Activated naive CD4-positive, alpha-beta T cell treated with anti-CD3 and anti-CD28 coated beads, Interleukin-2, amount 50 U/mL, for 24 hours (primary cell): ENCODE results near the gene DUS2.

Experiments used
- H3K27ac Mint-ChIP-seq: one replicate; pipeline ENCODE4 v1.8.0; 2021; ENCODE audit warnings: mild to moderate bottlenecking, mixed read lengths
- H3K27me3 Mint-ChIP-seq: one replicate; pipeline ENCODE4 v1.8.0; 2021; ENCODE audit warnings: mixed read lengths
- H3K36me3 Mint-ChIP-seq: one replicate; pipeline ENCODE4 v1.8.0; 2021; ENCODE audit warnings: mixed read lengths
- H3K4me1 Mint-ChIP-seq: one replicate; pipeline ENCODE4 v1.8.0; 2021; ENCODE audit warnings: mixed read lengths
- H3K4me3 Mint-ChIP-seq: one replicate; pipeline ENCODE4 v1.8.0; 2021; ENCODE audit warnings: mild to moderate bottlenecking, mixed read lengths
- H3K9me3 Mint-ChIP-seq: one replicate; pipeline ENCODE4 v1.8.0; 2021; ENCODE audit warnings: mixed read lengths

Gene DUS2

GRCh38 chr16:68061396-68061795 is 38.3 kb downstream of the DUS2 start:
- H3K27me3 Mint-ChIP-seq: no peaks in the 10 kb centered on the region
- H3K36me3 Mint-ChIP-seq: peaks cover 16% of the 10 kb centered on the region
- no peak overlapping the region for H3K4me3 Mint-ChIP-seq
- H3K27ac Mint-ChIP-seq: peak overlapping the region; percentile 51
- H3K4me1 Mint-ChIP-seq: peaks cover 64% of the 10 kb centered on the region
- H3K9me3 Mint-ChIP-seq: no peaks in the 10 kb centered on the region

- no peaks in the 10 kb centered on the region for H3K9me3 Mint-ChIP-seq
- H3K27ac Mint-ChIP-seq: peak overlapping the region; percentile 46
- peaks cover 15% of the 10 kb centered on the region for H3K36me3 Mint-ChIP-seq
- no peaks in the 10 kb centered on the region for H3K27me3 Mint-ChIP-seq
- no peak overlapping the region for H3K4me3 Mint-ChIP-seq
- peaks cover 75% of the 10 kb centered on the region for H3K4me1 Mint-ChIP-seq
These were observed 39.9 kb downstream of the DUS2 start for GRCh38 chr16:68062910-68063393.

GRCh38 chr16:68064791-68065365 is 41.8 kb downstream of the DUS2 start:
- peaks cover 14% of the 10 kb centered on the region for H3K36me3 Mint-ChIP-seq
- H3K4me3 Mint-ChIP-seq: peak overlapping the region; percentile 55
- peaks cover 81% of the 10 kb centered on the region for H3K4me1 Mint-ChIP-seq
- no peaks in the 10 kb centered on the region for H3K27me3 Mint-ChIP-seq
- no peaks in the 10 kb centered on the region for H3K9me3 Mint-ChIP-seq
- H3K27ac Mint-ChIP-seq: no peak overlapping the region

- Mint-ChIP-seq H3K36me3 (peaks cover 12% of the 10 kb centered on the region), H3K4me3 (no peak overlapping the region), H3K27ac (peak overlapping the region; percentile 79), H3K4me1 (peaks cover 87% of the 10 kb centered on the region), H3K27me3 (no peaks in the 10 kb centered on the region), H3K9me3 (no peaks in the 10 kb centered on the region)
These were observed 42.7 kb downstream of the DUS2 start for GRCh38 chr16:68065716-68066305.

GRCh38 chr16:68066763-68067162 is 43.7 kb downstream of the DUS2 start:
- H3K4me1 Mint-ChIP-seq: peaks cover 87% of the 10 kb centered on the region
- no peaks in the 10 kb centered on the region for H3K27me3 Mint-ChIP-seq
- H3K9me3 Mint-ChIP-seq: no peaks in the 10 kb centered on the region
- H3K36me3 Mint-ChIP-seq: peaks cover 14% of the 10 kb centered on the region
- no peak overlapping the region for H3K27ac Mint-ChIP-seq
- no peak overlapping the region for H3K4me3 Mint-ChIP-seq

- H3K27ac Mint-ChIP-seq: no peak overlapping the region
- H3K27me3 Mint-ChIP-seq: no peaks in the 10 kb centered on the region
- peaks cover 85% of the 10 kb centered on the region for H3K4me1 Mint-ChIP-seq
- H3K4me3 Mint-ChIP-seq: no peak overlapping the region
- H3K9me3 Mint-ChIP-seq: no peaks in the 10 kb centered on the region
- peaks cover 12% of the 10 kb centered on the region for H3K36me3 Mint-ChIP-seq
These were observed 45.8 kb downstream of the DUS2 start for GRCh38 chr16:68068926-68069325.

GRCh38 chr16:68069511-68070248 is 46.6 kb downstream of the DUS2 start:
- Mint-ChIP-seq H3K27ac (peak overlapping the region; percentile 79), H3K4me3 (peak overlapping the region; percentile 61), H3K27me3 (no peaks in the 10 kb centered on the region), H3K36me3 (peaks cover 16% of the 10 kb centered on the region), H3K4me1 (peaks cover 85% of the 10 kb centered on the region), H3K9me3 (no peaks in the 10 kb centered on the region)

- no peaks in the 10 kb centered on the region for H3K27me3 Mint-ChIP-seq
- peaks cover 85% of the 10 kb centered on the region for H3K4me1 Mint-ChIP-seq
- no peaks in the 10 kb centered on the region for H3K9me3 Mint-ChIP-seq
- peak overlapping the region; percentile 79 for H3K27ac Mint-ChIP-seq
- peak overlapping the region; percentile 61 for H3K4me3 Mint-ChIP-seq
- H3K36me3 Mint-ChIP-seq: peaks cover 17% of the 10 kb centered on the region
These were observed 47.2 kb downstream of the DUS2 start for GRCh38 chr16:68070249-68070730.

GRCh38 chr16:68070806-68071517 is 47.9 kb downstream of the DUS2 start:
- Mint-ChIP-seq H3K27me3 (no peaks in the 10 kb centered on the region), H3K27ac (peak overlapping the region; percentile 87), H3K4me1 (peaks cover 85% of the 10 kb centered on the region), H3K36me3 (peaks cover 17% of the 10 kb centered on the region), H3K4me3 (peak overlapping the region; percentile 69), H3K9me3 (no peaks in the 10 kb centered on the region)

GRCh38 chr16:68071518-68071901 is 48.4 kb downstream of the DUS2 start:
- no peak overlapping the region for H3K4me3 Mint-ChIP-seq
- peaks cover 85% of the 10 kb centered on the region for H3K4me1 Mint-ChIP-seq
- H3K27ac Mint-ChIP-seq: peak overlapping the region; percentile 87
- H3K36me3 Mint-ChIP-seq: peaks cover 18% of the 10 kb centered on the region
- no peaks in the 10 kb centered on the region for H3K9me3 Mint-ChIP-seq
- no peaks in the 10 kb centered on the region for H3K27me3 Mint-ChIP-seq

GRCh38 chr16:68072038-68072695 is 49.1 kb downstream of the DUS2 start:
- Mint-ChIP-seq H3K27ac (no peak overlapping the region), H3K9me3 (no peaks in the 10 kb centered on the region), H3K27me3 (no peaks in the 10 kb centered on the region), H3K36me3 (peaks cover 20% of the 10 kb centered on the region), H3K4me3 (no peak overlapping the region), H3K4me1 (peaks cover 84% of the 10 kb centered on the region)

- Mint-ChIP-seq H3K27me3 (no peaks in the 10 kb centered on the region), H3K4me1 (peaks cover 87% of the 10 kb centered on the region), H3K36me3 (peaks cover 21% of the 10 kb centered on the region), H3K9me3 (no peaks in the 10 kb centered on the region), H3K4me3 (peak overlapping the region; percentile 55), H3K27ac (peak overlapping the region; percentile 79)
These were observed 51.0 kb downstream of the DUS2 start for GRCh38 chr16:68073902-68074760.

GRCh38 chr16:68074850-68075555 is 51.9 kb downstream of the DUS2 start:
- Mint-ChIP-seq H3K27ac (peak overlapping the region; percentile 79), H3K36me3 (peaks cover 21% of the 10 kb centered on the region), H3K4me3 (peak overlapping the region; percentile 55), H3K27me3 (no peaks in the 10 kb centered on the region), H3K4me1 (peaks cover 87% of the 10 kb centered on the region), H3K9me3 (no peaks in the 10 kb centered on the region)

GRCh38 chr16:68075980-68076379 is 52.9 kb downstream of the DUS2 start:
- Mint-ChIP-seq H3K4me3 (no peak overlapping the region), H3K9me3 (no peaks in the 10 kb centered on the region), H3K36me3 (peaks cover 21% of the 10 kb centered on the region), H3K27me3 (no peaks in the 10 kb centered on the region), H3K4me1 (peaks cover 83% of the 10 kb centered on the region), H3K27ac (no peak overlapping the region)
